ENCODE results near the gene LPP. TPM values are rescaled to one million over a fixed set of nuclear protein-coding genes. Genes with fewer than 3 reads are reported as not detected.

Gene LPP
- total RNA-seq, 2 experiments from 2014 or later: 51.3 to 58.9 TPM

- ChIA-PET POLR2A (no interaction called here), CTCF (no interaction called here)
- DNase-seq (no peak), ATAC-seq (no peak)
- Mint-ChIP-seq H3K27me3 (ENCODE audit: low read depth) (no peaks in the 10 kb centered on the region), H3K27ac (no peak overlapping the region), H3K9me3 (ENCODE audit: insufficient read depth) (no peaks in the 10 kb centered on the region), H3K4me3 (no peak overlapping the region), H3K36me3 (ENCODE audit: low read depth) (peaks cover 10% of the 10 kb centered on the region), H3K4me1 (ENCODE audit: low read depth) (peaks cover 22% of the 10 kb centered on the region)
These were observed 757.3 kb downstream of the LPP start for GRCh38 chr3:188911026-188911850.

GRCh38 chr3:188913084-188913483 is 759.1 kb downstream of the LPP start:
- DNase-seq: no peak
- no peaks in the 10 kb centered on the region for H3K27me3 Mint-ChIP-seq (ENCODE audit: low read depth)
- ChIA-PET CTCF (no interaction called here), POLR2A (no interaction called here)
- H3K36me3 Mint-ChIP-seq (ENCODE audit: low read depth): peaks cover 14% of the 10 kb centered on the region
- no peak overlapping the region for H3K27ac Mint-ChIP-seq
- no peak overlapping the region for H3K4me3 Mint-ChIP-seq
- no peak for ATAC-seq
- peaks cover 40% of the 10 kb centered on the region for H3K4me1 Mint-ChIP-seq (ENCODE audit: low read depth)
- no peaks in the 10 kb centered on the region for H3K9me3 Mint-ChIP-seq (ENCODE audit: insufficient read depth)

GRCh38 chr3:188914552-188914951 is 760.6 kb downstream of the LPP start:
- POLR2A ChIA-PET: interaction anchor here (0.7 to 3.0 kb wide), 2 partner anchors 1169 to 1174 kb away, joined by 3 to 10 read pairs; partner anchors contain the start of gene BCL6
- Mint-ChIP-seq H3K27ac (peak overlapping the region; percentile 76), H3K27me3 (ENCODE audit: low read depth) (no peaks in the 10 kb centered on the region), H3K36me3 (ENCODE audit: low read depth) (peaks cover 20% of the 10 kb centered on the region), H3K4me1 (ENCODE audit: low read depth) (peaks cover 41% of the 10 kb centered on the region), H3K4me3 (no peak overlapping the region), H3K9me3 (ENCODE audit: insufficient read depth) (peaks cover 6% of the 10 kb centered on the region)
- CTCF ChIA-PET: interaction anchor here (0.9 to 5.9 kb wide), 6 partner anchors 18 to 1175 kb away, joined by 4 to 76 read pairs (median 5); no protein-coding TSS in a partner anchor
- DNase-seq: no peak
- ATAC-seq: peak; percentile 51

- ATAC-seq: peak; percentile 34
- Mint-ChIP-seq H3K36me3 (ENCODE audit: low read depth) (peaks cover 23% of the 10 kb centered on the region), H3K9me3 (ENCODE audit: insufficient read depth) (peaks cover 6% of the 10 kb centered on the region), H3K4me1 (ENCODE audit: low read depth) (peaks cover 41% of the 10 kb centered on the region), H3K4me3 (no peak overlapping the region), H3K27ac (peak overlapping the region; percentile 65), H3K27me3 (ENCODE audit: low read depth) (no peaks in the 10 kb centered on the region)
- DNase-seq: no peak
- ChIA-PET CTCF (interaction anchor here (0.9 to 5.9 kb wide), 5 partner anchors 19 to 1175 kb away, joined by 4 to 76 read pairs (median 5); no protein-coding TSS in a partner anchor), POLR2A (interaction anchor here (0.7 to 3.0 kb wide), 2 partner anchors 1169 to 1174 kb away, joined by 3 to 10 read pairs; partner anchors contain the start of gene BCL6)
These were observed 761.2 kb downstream of the LPP start for GRCh38 chr3:188915127-188915526.

GRCh38 chr3:188916934-188917401 is 763.0 kb downstream of the LPP start:
- Mint-ChIP-seq H3K27ac (peak overlapping the region; percentile 91), H3K9me3 (ENCODE audit: insufficient read depth) (peaks cover 6% of the 10 kb centered on the region), H3K27me3 (ENCODE audit: low read depth) (no peaks in the 10 kb centered on the region), H3K36me3 (ENCODE audit: low read depth) (peaks cover 24% of the 10 kb centered on the region), H3K4me1 (ENCODE audit: low read depth) (peaks cover 41% of the 10 kb centered on the region), H3K4me3 (peak overlapping the region; percentile 36)
- peak; percentile 55 for DNase-seq
- POLR2A ChIA-PET: interaction anchor here (0.7 to 3.0 kb wide), 6 partner anchors 36 to 1179 kb away, joined by 3 to 12 read pairs (median 4); partner anchors contain the start of gene BCL6
- CTCF ChIA-PET: interaction anchor here (1.0 to 5.9 kb wide), 8 partner anchors 27 to 1177 kb away, joined by 3 to 76 read pairs (median 3); no protein-coding TSS in a partner anchor
- peak; percentile 83 for ATAC-seq

GRCh38 chr3:188918093-188918492 is 764.1 kb downstream of the LPP start:
- peaks cover 24% of the 10 kb centered on the region for H3K36me3 Mint-ChIP-seq (ENCODE audit: low read depth)
- ChIA-PET POLR2A (no interaction called here), CTCF (interaction anchor here (1.2 to 5.9 kb wide), 7 partner anchors 26 to 1178 kb away, joined by 3 to 76 read pairs (median 3); no protein-coding TSS in a partner anchor)
- no peak overlapping the region for H3K4me3 Mint-ChIP-seq
- H3K9me3 Mint-ChIP-seq (ENCODE audit: insufficient read depth): peaks cover 6% of the 10 kb centered on the region
- no peak for ATAC-seq
- peaks cover 41% of the 10 kb centered on the region for H3K4me1 Mint-ChIP-seq (ENCODE audit: low read depth)
- H3K27me3 Mint-ChIP-seq (ENCODE audit: low read depth): no peaks in the 10 kb centered on the region
- peak overlapping the region; percentile 91 for H3K27ac Mint-ChIP-seq
- no peak for DNase-seq

- CTCF ChIA-PET: interaction anchor here (0.8 kb wide), 1 partner anchor 31 kb away, joined by 4 read pairs; no protein-coding TSS in a partner anchor
These were observed 769.7 kb downstream of the LPP start for GRCh38 chr3:188923671-188924070.

GRCh38 chr3:188925376-188925775 is 771.4 kb downstream of the LPP start:
- Mint-ChIP-seq H3K9me3 (ENCODE audit: insufficient read depth) (no peaks in the 10 kb centered on the region), H3K4me1 (ENCODE audit: low read depth) (peaks cover 2% of the 10 kb centered on the region), H3K27ac (no peak overlapping the region), H3K27me3 (ENCODE audit: low read depth) (no peaks in the 10 kb centered on the region), H3K36me3 (ENCODE audit: low read depth) (no peaks in the 10 kb centered on the region), H3K4me3 (no peak overlapping the region)
- POLR2A ChIA-PET: no interaction called here
- ATAC-seq (no peak), DNase-seq (no peak)
- CTCF ChIA-PET: no interaction called here

More at GRCh38 chr3:188923671-188924070, 769.7 kb downstream of the LPP start:
- POLR2A ChIA-PET: no interaction called here
- Mint-ChIP-seq H3K9me3 (ENCODE audit: insufficient read depth) (peaks cover 6% of the 10 kb centered on the region), H3K4me3 (no peak overlapping the region), H3K27me3 (ENCODE audit: low read depth) (no peaks in the 10 kb centered on the region), H3K4me1 (ENCODE audit: low read depth) (no peaks in the 10 kb centered on the region), H3K36me3 (ENCODE audit: low read depth) (peaks cover 10% of the 10 kb centered on the region), H3K27ac (no peak overlapping the region)
- DNase-seq: no peak
- no peak for ATAC-seq

- H3K4me1 Mint-ChIP-seq (ENCODE audit: low read depth): peaks cover 2% of the 10 kb centered on the region
- no peaks in the 10 kb centered on the region for H3K36me3 Mint-ChIP-seq (ENCODE audit: low read depth)
- DNase-seq (no peak), ATAC-seq (no peak)
- no peaks in the 10 kb centered on the region for H3K9me3 Mint-ChIP-seq (ENCODE audit: insufficient read depth)
- CTCF ChIA-PET: no interaction called here
- no peaks in the 10 kb centered on the region for H3K27me3 Mint-ChIP-seq (ENCODE audit: low read depth)
- POLR2A ChIA-PET: no interaction called here
- no peak overlapping the region for H3K27ac Mint-ChIP-seq
- H3K4me3 Mint-ChIP-seq: no peak overlapping the region
These were observed 772.2 kb downstream of the LPP start for GRCh38 chr3:188926111-188926510.

GRCh38 chr3:188926741-188927511 is 773.0 kb downstream of the LPP start:
- ChIA-PET CTCF (no interaction called here), POLR2A (no interaction called here)
- Mint-ChIP-seq H3K27me3 (ENCODE audit: low read depth) (no peaks in the 10 kb centered on the region), H3K9me3 (ENCODE audit: insufficient read depth) (no peaks in the 10 kb centered on the region), H3K36me3 (ENCODE audit: low read depth) (no peaks in the 10 kb centered on the region), H3K4me3 (no peak overlapping the region), H3K27ac (no peak overlapping the region), H3K4me1 (ENCODE audit: low read depth) (peaks cover 2% of the 10 kb centered on the region)
- DNase-seq (no peak), ATAC-seq (no peak)

- POLR2A ChIA-PET: no interaction called here
- Mint-ChIP-seq H3K9me3 (ENCODE audit: insufficient read depth) (no peaks in the 10 kb centered on the region), H3K27ac (no peak overlapping the region), H3K4me3 (no peak overlapping the region), H3K4me1 (ENCODE audit: low read depth) (peaks cover 2% of the 10 kb centered on the region), H3K27me3 (ENCODE audit: low read depth) (no peaks in the 10 kb centered on the region), H3K36me3 (ENCODE audit: low read depth) (no peaks in the 10 kb centered on the region)
- CTCF ChIA-PET: no interaction called here
- ATAC-seq (no peak), DNase-seq (no peak)
These were observed 774.0 kb downstream of the LPP start for GRCh38 chr3:188927971-188928370.
